Activated CD4-positive, alpha-beta memory T cell treated with anti-CD3 and anti-CD28 coated beads for 36 hours (primary cell): ENCODE results near the gene FBN2. TPM values are rescaled to one million over a fixed set of nuclear protein-coding genes. Genes with fewer than 3 reads are reported as not detected.

ENCODE experiments used
- CTCF ChIA-PET: fragments of 350-600 bp; sonication (Branson Sonifier 250); formaldehyde crosslinking; loops from one replicate; lab custom pipeline; 2021; ENCODE audit warnings: antibody characterized with exemption, inconsistent platforms; lab: Charles Lee
- POLR2A ChIA-PET: fragments of 350-600 bp; sonication (Branson Sonifier 250); formaldehyde crosslinking; loops from one replicate; lab custom pipeline; 2021; ENCODE audit warnings: antibody characterized with exemption; lab: Charles Lee
- DNase-seq: peaks from one replicate; pipeline ENCODE4 v3.0.0-alpha.2; 2020
- H3K27ac Mint-ChIP-seq: one replicate; pipeline ENCODE4 v1.8.0; 2021; ENCODE audit warnings: mixed read lengths
- H3K27me3 Mint-ChIP-seq: one replicate; pipeline ENCODE4 v1.8.0; 2021; ENCODE audit warnings: mixed read lengths
- H3K36me3 Mint-ChIP-seq: one replicate; pipeline ENCODE4 v1.8.0; 2021; ENCODE audit warnings: mixed read lengths
- H3K4me1 Mint-ChIP-seq: one replicate; pipeline ENCODE4 v1.8.0; 2021; ENCODE audit warnings: low read depth, mixed read lengths
- H3K4me3 Mint-ChIP-seq: one replicate; pipeline ENCODE4 v1.8.0; 2021; ENCODE audit warnings: mild to moderate bottlenecking, mixed read lengths
- H3K9me3 Mint-ChIP-seq: one replicate; pipeline ENCODE4 v1.8.0; 2021; ENCODE audit warnings: mixed read lengths
- intact Hi-C: fragments of 100-400 bp; cut with micrococcal nuclease; formaldehyde crosslinking; loops from one replicate; pipeline ENCODE4 v1.15.1; 2023
- total RNA-seq, 2 experiments: library from RNA; stranded (reverse); gene quantifications; one replicate each; pipeline ENCODE4 v1.2.3, GENCODE V29; 2021

Gene FBN2
- total RNA-seq, 2 experiments from 2014 or later = not detected

GRCh38 chr5:128435861-128436260 is 102.2 kb downstream of the FBN2 start:
- H3K27ac Mint-ChIP-seq = no peak overlapping the region
- no peak for DNase-seq
- H3K27me3 Mint-ChIP-seq = no peaks in the 10 kb centered on the region
- POLR2A ChIA-PET = no interaction called here
- H3K4me1 Mint-ChIP-seq = no peaks in the 10 kb centered on the region
- CTCF ChIA-PET = no interaction called here
- H3K9me3 Mint-ChIP-seq = no peaks in the 10 kb centered on the region
- H3K4me3 Mint-ChIP-seq = no peak overlapping the region
- intact Hi-C loops = no loop called here
- H3K36me3 Mint-ChIP-seq = no peaks in the 10 kb centered on the region

- Mint-ChIP-seq H3K36me3 (no peaks in the 10 kb centered on the region), H3K27ac (no peak overlapping the region), H3K9me3 (no peaks in the 10 kb centered on the region), H3K27me3 (no peaks in the 10 kb centered on the region), H3K4me3 (no peak overlapping the region), H3K4me1 (no peaks in the 10 kb centered on the region)
- CTCF ChIA-PET = no interaction called here
- POLR2A ChIA-PET = no interaction called here
- DNase-seq = no peak
- intact Hi-C loops = no loop called here
Measured at GRCh38 chr5:128434993-128435392, 103.1 kb downstream of the FBN2 start.

- H3K36me3 Mint-ChIP-seq = no peaks in the 10 kb centered on the region
- POLR2A ChIA-PET = no interaction called here
- no peak overlapping the region for H3K27ac Mint-ChIP-seq
- no peak for DNase-seq
- H3K27me3 Mint-ChIP-seq = no peaks in the 10 kb centered on the region
- CTCF ChIA-PET = no interaction called here
- H3K4me1 Mint-ChIP-seq = no peaks in the 10 kb centered on the region
- no peak overlapping the region for H3K4me3 Mint-ChIP-seq
- intact Hi-C loops = no loop called here
- H3K9me3 Mint-ChIP-seq = no peaks in the 10 kb centered on the region
Measured at GRCh38 chr5:128432913-128433440, 105.1 kb downstream of the FBN2 start.

- Mint-ChIP-seq H3K4me1 (no peaks in the 10 kb centered on the region), H3K27ac (no peak overlapping the region), H3K4me3 (no peak overlapping the region), H3K27me3 (no peaks in the 10 kb centered on the region), H3K36me3 (no peaks in the 10 kb centered on the region), H3K9me3 (no peaks in the 10 kb centered on the region)
- no peak for DNase-seq
- ChIA-PET CTCF (interaction anchor here (0.7 kb wide), 1 partner anchor 149 kb away, joined by 3 read pairs; no protein-coding TSS in a partner anchor), POLR2A (no interaction called here)
- intact Hi-C loops = no loop called here
Measured at GRCh38 chr5:128427921-128428320, 110.1 kb downstream of the FBN2 start.

- Mint-ChIP-seq H3K4me1 (no peaks in the 10 kb centered on the region), H3K27ac (no peak overlapping the region), H3K36me3 (no peaks in the 10 kb centered on the region), H3K9me3 (no peaks in the 10 kb centered on the region), H3K4me3 (no peak overlapping the region), H3K27me3 (no peaks in the 10 kb centered on the region)
- intact Hi-C loops = no loop called here
- no peak for DNase-seq
- ChIA-PET CTCF (no interaction called here), POLR2A (no interaction called here)
Measured at GRCh38 chr5:128426090-128426534, 111.9 kb downstream of the FBN2 start.

GRCh38 chr5:128424646-128425045 is 113.4 kb downstream of the FBN2 start:
- DNase-seq = no peak
- ChIA-PET POLR2A (no interaction called here), CTCF (no interaction called here)
- H3K4me1 Mint-ChIP-seq = no peaks in the 10 kb centered on the region
- intact Hi-C loops = no loop called here
- H3K27me3 Mint-ChIP-seq = no peaks in the 10 kb centered on the region
- no peaks in the 10 kb centered on the region for H3K9me3 Mint-ChIP-seq
- H3K27ac Mint-ChIP-seq = no peak overlapping the region
- no peak overlapping the region for H3K4me3 Mint-ChIP-seq
- H3K36me3 Mint-ChIP-seq = no peaks in the 10 kb centered on the region

- no peaks in the 10 kb centered on the region for H3K36me3 Mint-ChIP-seq
- no peaks in the 10 kb centered on the region for H3K4me1 Mint-ChIP-seq
- no peak overlapping the region for H3K4me3 Mint-ChIP-seq
- intact Hi-C loops = no loop called here
- no peaks in the 10 kb centered on the region for H3K9me3 Mint-ChIP-seq
- no peak overlapping the region for H3K27ac Mint-ChIP-seq
- no peaks in the 10 kb centered on the region for H3K27me3 Mint-ChIP-seq
- POLR2A ChIA-PET = no interaction called here
- CTCF ChIA-PET = no interaction called here
- DNase-seq = no peak
Measured at GRCh38 chr5:128422612-128423011, 115.4 kb downstream of the FBN2 start.

- Mint-ChIP-seq H3K4me3 (no peak overlapping the region), H3K9me3 (peaks cover 2% of the 10 kb centered on the region), H3K36me3 (no peaks in the 10 kb centered on the region), H3K27ac (no peak overlapping the region), H3K4me1 (no peaks in the 10 kb centered on the region), H3K27me3 (no peaks in the 10 kb centered on the region)
- ChIA-PET POLR2A (no interaction called here), CTCF (no interaction called here)
- intact Hi-C loops = no loop called here
- no peak for DNase-seq
Measured at GRCh38 chr5:128414469-128414868, 123.6 kb downstream of the FBN2 start.

- Mint-ChIP-seq H3K27me3 (no peaks in the 10 kb centered on the region), H3K27ac (no peak overlapping the region), H3K9me3 (peaks cover 2% of the 10 kb centered on the region), H3K4me3 (no peak overlapping the region), H3K36me3 (no peaks in the 10 kb centered on the region), H3K4me1 (no peaks in the 10 kb centered on the region)
- ChIA-PET CTCF (no interaction called here), POLR2A (no interaction called here)
- DNase-seq = no peak
- intact Hi-C loops = no loop called here
Measured at GRCh38 chr5:128413356-128413755, 124.7 kb downstream of the FBN2 start.

- DNase-seq = no peak
- intact Hi-C loops = no loop called here
- Mint-ChIP-seq H3K36me3 (no peaks in the 10 kb centered on the region), H3K4me1 (no peaks in the 10 kb centered on the region), H3K4me3 (no peak overlapping the region), H3K9me3 (peaks cover 2% of the 10 kb centered on the region), H3K27me3 (no peaks in the 10 kb centered on the region), H3K27ac (no peak overlapping the region)
- POLR2A ChIA-PET = no interaction called here
- CTCF ChIA-PET = no interaction called here
Measured at GRCh38 chr5:128412145-128412930, 125.7 kb downstream of the FBN2 start.

- intact Hi-C loops = no loop called here
Measured at GRCh38 chr5:128409166-128409800, 128.8 kb downstream of the FBN2 start.

GRCh38 chr5:128408622-128409021 is 129.4 kb downstream of the FBN2 start:
- intact Hi-C loops = no loop called here
- no peaks in the 10 kb centered on the region for H3K4me1 Mint-ChIP-seq
- H3K4me3 Mint-ChIP-seq = no peak overlapping the region
- CTCF ChIA-PET = no interaction called here
- no peaks in the 10 kb centered on the region for H3K36me3 Mint-ChIP-seq
- DNase-seq = no peak
- POLR2A ChIA-PET = no interaction called here
- H3K9me3 Mint-ChIP-seq = peaks cover 2% of the 10 kb centered on the region
- H3K27ac Mint-ChIP-seq = no peak overlapping the region
- no peaks in the 10 kb centered on the region for H3K27me3 Mint-ChIP-seq

More at GRCh38 chr5:128409166-128409800, 128.8 kb downstream of the FBN2 start:
- Mint-ChIP-seq H3K9me3 (peaks cover 2% of the 10 kb centered on the region), H3K4me3 (no peak overlapping the region), H3K36me3 (no peaks in the 10 kb centered on the region), H3K4me1 (no peaks in the 10 kb centered on the region), H3K27ac (no peak overlapping the region), H3K27me3 (no peaks in the 10 kb centered on the region)
- DNase-seq = no peak
- ChIA-PET POLR2A (no interaction called here), CTCF (no interaction called here)
